PC-3 (cell line): ENCODE data around the gene EPHA2. TPM values are rescaled to one million over a fixed set of nuclear protein-coding genes. Genes with fewer than 3 reads are reported as not detected.

Experiments used
- ATAC-seq: fragments of 200-7000 bp; cut with Tn5 transposase; 2 replicates; pipeline ENCODE4 v1.9.1; 2020; ENCODE audit warnings: mild to moderate bottlenecking, moderate library complexity
- BruUV-seq: library from RNA; stranded (reverse); fragments of 400-500 nt; replicated peaks from 2 replicates; lab custom pipeline; 2021; lab: Mats Ljungman, UMichigan
- CTCF ChIA-PET: fragments of 300-600 bp; sonication (Branson Sonifier 250); formaldehyde crosslinking; loops from one replicate; lab custom pipeline; 2022; ENCODE audit warnings: antibody characterized with exemption; lab: Charles Lee
- POLR2A ChIA-PET: fragments of 300-600 bp; sonication (Branson Sonifier 250); formaldehyde crosslinking; loops from one replicate; lab custom pipeline; 2022; ENCODE audit warnings: antibody characterized with exemption; ENCODE audit not compliant: unreplicated experiment; lab: Charles Lee
- DNase-seq: peaks from one replicate; pipeline ENCODE4 v3.0.0-alpha.2; 2015
- H2AFZ ChIP-seq: fragments of 300-600 bp; sonication (generic); 2 replicates; pipeline ENCODE4 v1.6.0; 2016; ENCODE audit warnings: antibody characterized with exemption, low read length
- H3F3A ChIP-seq: fragments of 300-600 bp; sonication (generic); one replicate; pipeline ENCODE4 v1.6.0; 2017; ENCODE audit warnings: antibody characterized with exemption, low read length, control low read depth, mild to moderate bottlenecking; ENCODE audit not compliant: unreplicated experiment
- H3K27ac ChIP-seq: fragments of 300-600 bp; sonication (generic); 2 replicates; pipeline ENCODE4 v1.5.1; 2016; ENCODE audit warnings: mild to moderate bottlenecking, low read length
- H3K27me3 ChIP-seq: fragments of 300-600 bp; sonication (generic); 2 replicates; pipeline ENCODE4 v1.6.1; 2016; ENCODE audit warnings: low read length, mixed read lengths
- H3K36me3 ChIP-seq: fragments of 300-600 bp; sonication (generic); 2 replicates; pipeline ENCODE4 v1.6.1; 2016; ENCODE audit warnings: low read depth, mixed run types, low read length, mixed read lengths
- H3K4me1 ChIP-seq: fragments of 300-600 bp; sonication (generic); 2 replicates; pipeline ENCODE4 v1.5.1; 2016; ENCODE audit warnings: low read length; ENCODE audit not compliant: insufficient read depth
- H3K4me2 ChIP-seq: fragments of 300-600 bp; sonication (generic); 2 replicates; pipeline ENCODE4 v1.6.0; 2016; ENCODE audit warnings: low read length
- H3K4me3 ChIP-seq: fragments of 300-600 bp; sonication (generic); 2 replicates; pipeline ENCODE4 v1.5.1; 2016; ENCODE audit warnings: mild to moderate bottlenecking, low read length, mixed read lengths
- H3K79me2 ChIP-seq: fragments of 300-600 bp; sonication (generic); 2 replicates; pipeline ENCODE4 v1.6.1; 2017; ENCODE audit warnings: low read length, mixed read lengths
- H3K9ac ChIP-seq: fragments of 300-600 bp; sonication (generic); 2 replicates; pipeline ENCODE4 v1.6.0; 2016; ENCODE audit warnings: mild to moderate bottlenecking, low read length
- H3K9me2 ChIP-seq: fragments of 300-600 bp; sonication (generic); replicated peaks from 2 replicates; pipeline ENCODE4 v1.6.1; 2016; ENCODE audit warnings: mixed run types, low read length, mixed read lengths
- H3K9me3 ChIP-seq: fragments of 300-600 bp; sonication (generic); 2 replicates; pipeline ENCODE4 v1.6.1; 2016; ENCODE audit warnings: low read length, mixed read lengths
- H4K20me1 ChIP-seq: fragments of 300-600 bp; sonication (generic); 2 replicates; pipeline ENCODE4 v1.6.1; 2016; ENCODE audit warnings: low read length, mixed read lengths
- EZH2 ChIP-seq: fragments of 300-600 bp; sonication (generic); IDR thresholded peaks from one replicate; pipeline ENCODE4 v1.6.1; 2017; ENCODE audit warnings: antibody characterized with exemption, mild to moderate bottlenecking, low read length; ENCODE audit not compliant: unreplicated experiment
- EZH2phosphoT487 ChIP-seq: fragments of 300-600 bp; sonication (generic); IDR thresholded peaks from 2 replicates; pipeline ENCODE4 v1.6.1; 2018; ENCODE audit warnings: mild to moderate bottlenecking, antibody characterized with exemption, low read length, borderline replicate concordance
- intact Hi-C: fragments of 100-400 bp; cut with micrococcal nuclease; formaldehyde crosslinking; loops from 2 replicates; pipeline ENCODE4 v1.9.0; 2023
- total RNA-seq: library from RNA; depleted of rRNA; stranded (reverse); fragments of >200 nt; gene quantifications from 2 replicates; pipeline ENCODE4 v1.2.3, GENCODE V29; 2014
- TF ChIP-seq, protein P1 (sequence below): fragments of 300-600 bp; sonication (generic); conservative IDR thresholded peaks from 2 replicates; pipeline ENCODE4 v1.5.1; 2017; ENCODE audit warnings: antibody characterized with exemption, low read depth, mild to moderate bottlenecking, low read length

EPHA2 gene
- total RNA-seq, 1 experiment from 2014 or later = 459 TPM

DNA sequence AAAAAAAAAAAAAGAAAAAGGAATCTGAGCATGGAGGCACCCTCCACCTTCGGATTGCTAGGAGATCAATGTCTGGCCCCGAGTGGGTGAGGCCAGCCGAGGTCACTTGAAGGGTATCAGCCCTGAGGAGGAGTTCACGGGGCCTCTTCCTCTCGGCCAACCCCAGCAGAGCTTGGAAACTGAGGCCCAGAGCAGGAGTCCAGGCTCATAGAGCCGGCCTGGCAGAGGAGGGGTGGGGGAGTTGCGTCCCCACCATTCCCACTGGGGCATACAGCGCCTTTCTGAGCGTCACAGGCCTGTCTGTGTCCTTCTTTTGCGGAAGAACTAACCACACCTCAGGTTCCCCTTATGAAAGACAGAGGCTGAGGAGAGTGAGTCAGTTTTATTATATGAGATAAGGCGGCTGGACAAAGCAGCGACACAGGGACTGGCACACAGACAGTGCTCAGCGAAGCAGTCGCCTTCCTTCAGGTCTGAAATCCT lies 17.1 kb upstream of the EPHA2 start:
- peak; percentile 60 for ATAC-seq

DNA sequence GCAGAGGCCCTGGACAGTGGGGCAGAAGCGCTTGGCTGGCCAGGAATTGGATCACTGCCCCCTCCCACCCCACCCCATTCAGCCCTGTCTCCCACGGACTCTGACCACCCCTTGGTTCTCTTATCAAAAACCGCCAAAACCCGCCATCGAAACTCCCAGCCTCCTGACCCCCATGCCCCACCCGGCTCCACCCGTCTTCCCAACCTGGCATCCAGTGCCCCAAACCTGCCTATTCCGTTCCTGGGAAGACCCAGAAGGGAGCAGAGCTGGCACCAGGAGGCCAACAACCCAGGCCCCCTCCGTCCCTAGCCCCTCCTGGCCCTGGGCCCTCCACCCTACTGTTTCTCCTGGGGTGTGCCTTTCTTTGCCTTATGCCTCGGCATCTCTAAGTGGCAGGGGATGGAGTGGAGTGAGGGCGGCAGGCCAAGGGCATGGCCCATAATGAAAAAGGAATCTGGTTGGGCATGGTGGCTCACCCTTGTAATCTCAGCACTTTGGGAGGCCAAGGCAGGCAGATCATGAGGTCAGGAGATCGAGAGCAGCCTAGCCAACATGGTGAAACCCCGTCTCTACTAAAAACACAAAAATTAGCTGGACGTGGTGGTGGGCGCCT lies 16.5 kb upstream of the EPHA2 start:
- intact Hi-C loops = no loop called here
- H3K9ac ChIP-seq = peak overlapping the region; percentile 71
- H3K36me3 ChIP-seq = no peaks in the 10 kb centered on the region
- H2AFZ ChIP-seq = no peak overlapping the region
- H3K27me3 ChIP-seq = no peaks in the 10 kb centered on the region
- H4K20me1 ChIP-seq = no peaks in the 10 kb centered on the region
- no peaks in the 10 kb centered on the region for H3K9me2 ChIP-seq
- POLR2A ChIA-PET = no interaction called here
- no peaks in the 10 kb centered on the region for H3K9me3 ChIP-seq
- DNase-seq = no peak
- H3K4me2 ChIP-seq = no peak overlapping the region
- H3K4me1 ChIP-seq = peaks cover 73% of the 10 kb centered on the region
- H3F3A ChIP-seq = peaks cover 6% of the 10 kb centered on the region
- CTCF ChIA-PET = no interaction called here
- BruUV-seq = no TSS peak
- TF ChIP-seq EZH2 (no peak), EZH2phosphoT487 (no peak)
- TF ChIP-seq, protein P1, sequence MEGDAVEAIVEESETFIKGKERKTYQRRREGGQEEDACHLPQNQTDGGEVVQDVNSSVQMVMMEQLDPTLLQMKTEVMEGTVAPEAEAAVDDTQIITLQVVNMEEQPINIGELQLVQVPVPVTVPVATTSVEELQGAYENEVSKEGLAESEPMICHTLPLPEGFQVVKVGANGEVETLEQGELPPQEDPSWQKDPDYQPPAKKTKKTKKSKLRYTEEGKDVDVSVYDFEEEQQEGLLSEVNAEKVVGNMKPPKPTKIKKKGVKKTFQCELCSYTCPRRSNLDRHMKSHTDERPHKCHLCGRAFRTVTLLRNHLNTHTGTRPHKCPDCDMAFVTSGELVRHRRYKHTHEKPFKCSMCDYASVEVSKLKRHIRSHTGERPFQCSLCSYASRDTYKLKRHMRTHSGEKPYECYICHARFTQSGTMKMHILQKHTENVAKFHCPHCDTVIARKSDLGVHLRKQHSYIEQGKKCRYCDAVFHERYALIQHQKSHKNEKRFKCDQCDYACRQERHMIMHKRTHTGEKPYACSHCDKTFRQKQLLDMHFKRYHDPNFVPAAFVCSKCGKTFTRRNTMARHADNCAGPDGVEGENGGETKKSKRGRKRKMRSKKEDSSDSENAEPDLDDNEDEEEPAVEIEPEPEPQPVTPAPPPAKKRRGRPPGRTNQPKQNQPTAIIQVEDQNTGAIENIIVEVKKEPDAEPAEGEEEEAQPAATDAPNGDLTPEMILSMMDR = no peak
- H3K4me3 ChIP-seq = no peak overlapping the region
- ATAC-seq = no peak
- H3K27ac ChIP-seq = peak overlapping the region; percentile 91
- peaks cover 31% of the 10 kb centered on the region for H3K79me2 ChIP-seq

More for the DNA sequence above, 17.1 kb upstream of the EPHA2 start:
- Histone ChIP-seq H4K20me1 (no peaks in the 10 kb centered on the region), H3K36me3 (no peaks in the 10 kb centered on the region), H3F3A (peaks cover 6% of the 10 kb centered on the region), H3K9me2 (no peaks in the 10 kb centered on the region), H3K4me1 (peaks cover 79% of the 10 kb centered on the region), H3K27ac (peak overlapping the region; percentile 91), H3K27me3 (no peaks in the 10 kb centered on the region), H3K9me3 (no peaks in the 10 kb centered on the region), H2AFZ (no peak overlapping the region), H3K79me2 (peaks cover 37% of the 10 kb centered on the region), H3K4me3 (peak overlapping the region; percentile 3; the same call in 1 of the 2 replicates), H3K9ac (peak overlapping the region; percentile 71), H3K4me2 (peak overlapping the region; percentile 67)
- intact Hi-C loops = no loop called here
- BruUV-seq = TSS peak; percentile 66
- DNase-seq = peak; percentile 90
- TF ChIP-seq EZH2 (no peak), EZH2phosphoT487 (no peak; the same call in 1 of the 2 replicates)
- TF ChIP-seq, protein P1 = no peak
- CTCF ChIA-PET = no interaction called here
- POLR2A ChIA-PET = interaction anchor here (0.7 to 1.0 kb wide), 4 partner anchors 9 to 26 kb away, joined by 3 to 5 read pairs (median 4); no protein-coding TSS in a partner anchor
